GM21619 (cell line): ENCODE measurements around the gene FABP3.

Experiments used
- ATAC-seq: cut with Tn5 transposase; IDR thresholded peaks from one replicate; pipeline ENCODE4 v1.9.1; 2021; ENCODE audit not compliant: unreplicated experiment

Gene FABP3

GRCh38 chr1:31373897-31374486 is 1.1 kb upstream of the FABP3 start:
- no peak for ATAC-seq

- ATAC-seq, result no peak
Observed at GRCh38 chr1:31372751-31373055, 173 bp downstream of the FABP3 start.

- ATAC-seq, result no peak
Observed at GRCh38 chr1:31372051-31372450, 825 bp downstream of the FABP3 start.

GRCh38 chr1:31371121-31371959 is 1.5 kb downstream of the FABP3 start:
- no peak for ATAC-seq

GRCh38 chr1:31370565-31370964 is 2.3 kb downstream of the FABP3 start:
- ATAC-seq, result no peak

GRCh38 chr1:31370021-31370420 is 2.9 kb downstream of the FABP3 start:
- ATAC-seq, result no peak

GRCh38 chr1:31368611-31369107 is 4.2 kb downstream of the FABP3 start:
- no peak for ATAC-seq

- no peak for ATAC-seq
Observed at GRCh38 chr1:31366796-31367195, 6.1 kb downstream of the FABP3 start.

- ATAC-seq, result no peak
Observed at GRCh38 chr1:31364561-31365250, 8.2 kb downstream of the FABP3 start.

- ATAC-seq, result no peak
Observed at GRCh38 chr1:31362032-31362431, 10.8 kb downstream of the FABP3 start.

- ATAC-seq, result no peak
Observed at GRCh38 chr1:31361607-31362006, 11.3 kb downstream of the FABP3 start.

- no peak for ATAC-seq
Observed at GRCh38 chr1:31356427-31356826, 16.4 kb downstream of the FABP3 start.

- ATAC-seq, result no peak
Observed at GRCh38 chr1:31354283-31354682, 18.6 kb downstream of the FABP3 start.

GRCh38 chr1:31348449-31348848 is 24.4 kb downstream of the FABP3 start:
- ATAC-seq, result no peak

- no peak for ATAC-seq
Observed at GRCh38 chr1:31346785-31347184, 26.1 kb downstream of the FABP3 start.

- no peak for ATAC-seq
Observed at GRCh38 chr1:31345635-31346034, 27.2 kb downstream of the FABP3 start.

- no peak for ATAC-seq
Observed at GRCh38 chr1:31344503-31344902, 28.4 kb downstream of the FABP3 start.

GRCh38 chr1:31336687-31337467 is 36.0 kb downstream of the FABP3 start:
- no peak for ATAC-seq

GRCh38 chr1:31335007-31335406 is 37.9 kb downstream of the FABP3 start:
- ATAC-seq, result no peak

- no peak for ATAC-seq
Observed at GRCh38 chr1:31327381-31327780, 45.5 kb downstream of the FABP3 start.

- ATAC-seq, result no peak
Observed at GRCh38 chr1:31326461-31326860, 46.4 kb downstream of the FABP3 start.
